ENCODE results near the gene OLFML1. TPM values are rescaled to one million over a fixed set of nuclear protein-coding genes. Genes with fewer than 3 reads are reported as not detected.
A peak's percentile ranks its signal among the peaks of the same experiment; 100 is the strongest.

The OLFML1 gene
- total RNA-seq, 1 donor from 2014 or later: not detected

- H4K20me1 ChIP-seq (ENCODE audit: low read depth): no peaks in the 10 kb centered on the region
- peak overlapping the region; percentile 91 for H3K4me3 Mint-ChIP-seq
- no peaks in the 10 kb centered on the region for H3K79me2 ChIP-seq (ENCODE audit: low read depth)
- DNase-seq (ENCODE audit: low spot score): no peak
- H3K27me3 ChIP-seq: peaks cover 22% of the 10 kb centered on the region
- no peaks in the 10 kb centered on the region for H3K36me3 Mint-ChIP-seq
- H3K27ac Mint-ChIP-seq: no peak overlapping the region
- H3K4me1 ChIP-seq: peaks cover 14% of the 10 kb centered on the region
- no peak overlapping the region for H3K27ac ChIP-seq
- H3F3A ChIP-seq (ENCODE audit: low read depth): peaks cover 11% of the 10 kb centered on the region
- H2AFZ ChIP-seq (replicated peaks): peak overlapping the region; percentile 96
- H3K9me3 ChIP-seq (ENCODE audit: low read depth): no peaks in the 10 kb centered on the region
- peak overlapping the region; percentile 90 for H3K4me2 ChIP-seq
- no peaks in the 10 kb centered on the region for H3K9me3 Mint-ChIP-seq
- H3K36me3 ChIP-seq: no peaks in the 10 kb centered on the region
- H3K9ac ChIP-seq: no peak overlapping the region
- peaks cover 8% of the 10 kb centered on the region for H3K27me3 Mint-ChIP-seq (ENCODE audit: insufficient read depth, low read depth)
- H3K4me3 ChIP-seq: peak overlapping the region; percentile 73
- TF ChIP-seq EZH2phosphoT487 (IDR thresholded peaks at IDR 0.05) (no peak), CTCF (IDR thresholded peaks at IDR 0.05) (no peak), EZH2 (IDR thresholded peaks at IDR 0.05) (no peak)
- peaks cover 21% of the 10 kb centered on the region for H3K4me1 Mint-ChIP-seq
Observed at GRCh38 chr11:7512525-7513233, 27.4 kb downstream of the OLFML1 start.

GRCh38 chr11:7513234-7514098 lies 28.2 kb downstream of the OLFML1 start, which contains the start of gene PPFIBP2:
TSS of gene PPFIBP2 (plus strand) at chr11:7513999. CDS start at chr11:7549476, 35,477 bp downstream.
- H3K27me3 Mint-ChIP-seq (ENCODE audit: insufficient read depth, low read depth): peaks cover 12% of the 10 kb centered on the region

GRCh38 chr11:7514099-7514591 lies 28.8 kb downstream of the OLFML1 start:
- H3K36me3 ChIP-seq: no peaks in the 10 kb centered on the region
- no peaks in the 10 kb centered on the region for H4K20me1 ChIP-seq (ENCODE audit: low read depth)
- peak overlapping the region; percentile 73 for H3K4me3 ChIP-seq
- H3K4me1 ChIP-seq: peaks cover 14% of the 10 kb centered on the region
- H3K27ac Mint-ChIP-seq: no peak overlapping the region
- H3F3A ChIP-seq (ENCODE audit: low read depth): peaks cover 11% of the 10 kb centered on the region
- peak; percentile 42 for DNase-seq (ENCODE audit: low spot score)
- no peak overlapping the region for H3K9ac ChIP-seq
- no peak overlapping the region for H3K27ac ChIP-seq
- H3K4me2 ChIP-seq: peak overlapping the region; percentile 90
- no peaks in the 10 kb centered on the region for H3K79me2 ChIP-seq (ENCODE audit: low read depth)
- peaks cover 22% of the 10 kb centered on the region for H3K27me3 ChIP-seq
- H3K4me3 Mint-ChIP-seq: peak overlapping the region; percentile 91
- H3K27me3 Mint-ChIP-seq (ENCODE audit: insufficient read depth, low read depth): peaks cover 13% of the 10 kb centered on the region
- H2AFZ ChIP-seq (replicated peaks): peak overlapping the region; percentile 96
- H3K36me3 Mint-ChIP-seq: no peaks in the 10 kb centered on the region
- TF ChIP-seq EZH2phosphoT487 (IDR thresholded peaks at IDR 0.05) (no peak), EZH2 (IDR thresholded peaks at IDR 0.05) (peak; percentile 31), CTCF (IDR thresholded peaks at IDR 0.05) (no peak)
- peaks cover 5% of the 10 kb centered on the region for H3K9me3 Mint-ChIP-seq
- H3K9me3 ChIP-seq (ENCODE audit: low read depth): no peaks in the 10 kb centered on the region
- peaks cover 21% of the 10 kb centered on the region for H3K4me1 Mint-ChIP-seq

More at GRCh38 chr11:7513234-7514098, 28.2 kb downstream of the OLFML1 start, which contains the start of gene PPFIBP2:
- no peaks in the 10 kb centered on the region for H3K36me3 Mint-ChIP-seq
- H3K4me2 ChIP-seq: peak within 1 kb of the TSS; percentile 90
- H3K4me1 ChIP-seq: peaks cover 14% of the 10 kb centered on the region
- H4K20me1 ChIP-seq (ENCODE audit: low read depth): no peaks in the 10 kb centered on the region
- no peaks in the 10 kb centered on the region for H3K36me3 ChIP-seq
- H3K9me3 Mint-ChIP-seq: peaks cover 2% of the 10 kb centered on the region
- peaks cover 11% of the 10 kb centered on the region for H3F3A ChIP-seq (ENCODE audit: low read depth)
- H3K4me3 ChIP-seq: peak within 1 kb of the TSS; percentile 73
- H2AFZ ChIP-seq (replicated peaks): peak within 1 kb of the TSS; percentile 96
- H3K27ac Mint-ChIP-seq: no peak within 1 kb of the TSS
- H3K9me3 ChIP-seq (ENCODE audit: low read depth): no peaks in the 10 kb centered on the region
- H3K27me3 ChIP-seq: peaks cover 22% of the 10 kb centered on the region
- peaks cover 21% of the 10 kb centered on the region for H3K4me1 Mint-ChIP-seq
- no peaks in the 10 kb centered on the region for H3K79me2 ChIP-seq (ENCODE audit: low read depth)
- peak within 1 kb of the TSS; percentile 91 for H3K4me3 Mint-ChIP-seq
- no peak within 1 kb of the TSS for H3K9ac ChIP-seq
- peak; percentile 89 for DNase-seq (ENCODE audit: low spot score)
- TF ChIP-seq CTCF (IDR thresholded peaks at IDR 0.05) (peak; percentile 75), EZH2phosphoT487 (IDR thresholded peaks at IDR 0.05) (no peak), EZH2 (IDR thresholded peaks at IDR 0.05) (no peak)
- no peak within 1 kb of the TSS for H3K27ac ChIP-seq
